Activated T-helper 9 cell treated with anti-CD3 and anti-CD28 coated beads, Interleukin-2, amount 50 U/mL, for 16 hours (primary cell): ENCODE measurements around the gene OXLD1.

ENCODE experiments used
- DNase-seq: peaks from one replicate; pipeline ENCODE4 v3.0.0-alpha.2; 2020; ENCODE audit warnings: low read depth

OXLD1 gene

GRCh38 chr17:81701288-81702071 lies 35.1 kb upstream of the OXLD1 start:
- no peak for DNase-seq

DNA sequence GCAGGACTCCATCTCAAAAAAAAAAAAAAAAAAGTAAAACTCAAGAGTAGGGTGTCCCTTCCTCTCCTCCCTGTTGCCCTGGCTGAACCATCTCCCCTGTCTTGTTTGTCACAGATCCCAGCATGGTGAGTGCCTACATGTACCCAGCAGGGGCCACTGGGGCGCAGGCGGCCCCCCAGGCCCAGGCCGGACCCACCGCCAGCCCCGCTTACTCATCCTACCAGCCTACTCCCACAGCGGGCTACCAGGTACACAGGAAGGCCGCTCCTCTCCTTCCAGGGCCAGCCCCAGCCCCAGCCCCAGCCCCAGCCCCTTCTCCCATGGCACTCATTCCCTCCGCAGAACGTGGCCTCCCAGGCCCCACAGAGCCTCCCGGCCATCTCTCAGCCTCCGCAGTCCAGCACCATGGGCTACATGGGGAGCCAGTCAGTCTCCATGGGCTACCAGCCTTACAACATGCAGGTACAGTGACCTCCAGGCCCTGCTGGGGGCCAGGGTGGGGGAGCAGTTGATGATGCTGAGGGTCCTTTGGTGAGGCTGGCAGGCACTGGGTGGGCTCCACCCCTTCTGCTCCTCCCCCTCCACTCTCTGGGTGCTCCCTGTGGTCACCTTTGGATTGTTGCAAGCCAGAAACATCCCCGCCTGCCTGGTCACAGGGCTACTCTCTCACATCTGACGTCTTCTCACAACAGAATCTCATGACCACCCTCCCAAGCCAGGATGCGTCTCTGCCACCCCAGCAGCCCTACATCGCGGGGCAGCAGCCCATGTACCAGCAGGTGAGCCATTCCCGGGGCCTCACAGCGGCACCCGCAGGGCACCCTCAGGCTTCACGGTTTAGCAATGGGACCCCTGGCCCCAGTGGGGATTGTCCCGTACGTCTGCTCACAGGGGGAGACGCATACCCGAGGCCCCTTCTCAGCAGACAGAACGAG lies 34.2 kb upstream of the OXLD1 start:
- DNase-seq: no peak

- no peak for DNase-seq
These were observed 31.0 kb upstream of the OXLD1 start for GRCh38 chr17:81697261-81698044.

DNA sequence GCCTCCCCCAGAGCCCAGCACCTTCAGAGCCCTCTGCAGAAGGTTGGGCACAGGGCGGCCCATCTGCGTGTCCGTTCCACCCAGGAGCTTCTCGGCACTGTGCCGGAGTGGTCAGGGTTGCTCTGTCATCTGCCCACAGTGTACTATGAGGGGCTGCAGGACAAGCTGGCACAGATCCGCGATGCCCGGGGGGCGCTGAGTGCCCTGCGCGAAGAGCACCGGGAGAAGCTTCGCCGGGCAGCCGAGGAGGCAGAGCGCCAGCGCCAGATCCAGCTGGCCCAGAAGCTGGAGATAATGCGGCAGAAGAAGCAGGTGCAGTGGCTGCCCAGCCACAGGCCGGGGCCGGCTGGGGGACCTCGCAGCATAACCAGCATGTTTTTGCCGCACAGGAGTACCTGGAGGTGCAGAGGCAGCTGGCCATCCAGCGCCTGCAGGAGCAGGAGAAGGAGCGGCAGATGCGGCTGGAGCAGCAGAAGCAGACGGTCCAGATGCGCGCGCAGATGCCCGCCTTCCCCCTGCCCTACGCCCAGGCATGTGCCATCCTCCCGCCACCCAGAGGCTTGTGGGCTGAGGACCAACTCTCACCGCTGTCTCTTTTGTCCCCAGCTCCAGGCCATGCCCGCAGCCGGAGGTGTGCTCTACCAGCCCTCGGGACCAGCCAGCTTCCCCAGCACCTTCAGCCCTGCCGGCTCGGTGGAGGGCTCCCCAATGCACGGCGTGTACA lies 30.0 kb upstream of the OXLD1 start:
- no peak for DNase-seq

DNA sequence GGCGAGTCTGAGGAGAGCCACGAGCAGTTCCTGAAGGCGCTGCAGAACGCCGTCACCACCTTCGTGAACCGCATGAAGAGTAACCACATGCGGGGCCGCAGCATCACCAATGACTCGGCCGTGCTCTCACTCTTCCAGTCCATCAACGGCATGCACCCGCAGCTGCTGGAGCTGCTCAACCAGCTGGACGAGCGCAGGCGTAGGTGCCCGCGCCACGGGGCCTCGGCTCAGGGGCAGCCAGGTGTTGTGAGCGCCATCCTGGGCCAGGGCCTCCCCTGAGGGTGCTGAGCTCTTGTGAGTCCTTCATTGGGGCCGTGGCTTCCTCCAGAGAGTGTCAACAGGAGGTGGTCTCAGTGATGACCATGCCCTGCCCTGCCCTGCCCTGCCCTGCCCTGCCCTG lies 29.4 kb upstream of the OXLD1 start:
- DNase-seq: no peak

DNA sequence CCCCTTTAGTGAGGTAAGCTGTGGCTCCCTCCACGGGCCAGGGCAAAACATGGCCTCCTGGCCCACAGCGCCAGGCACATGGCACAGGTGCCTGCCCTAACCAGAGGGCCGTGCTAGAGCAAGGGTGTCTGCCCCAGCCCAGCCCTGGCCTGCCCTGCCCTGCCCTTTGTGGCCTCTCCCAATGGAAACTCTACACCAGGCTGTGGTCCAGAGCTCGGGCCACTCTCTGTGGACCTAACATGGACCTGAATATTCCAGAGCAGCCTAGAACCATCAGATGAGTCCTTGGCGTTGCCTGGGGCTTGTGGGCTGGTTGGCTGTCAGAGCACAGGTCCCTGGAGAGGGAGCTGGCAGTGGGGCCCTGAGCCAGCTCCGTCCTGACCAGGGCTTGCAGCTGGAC lies 28.8 kb upstream of the OXLD1 start:
- no peak for DNase-seq

- DNase-seq: no peak
These were observed 28.4 kb upstream of the OXLD1 start for GRCh38 chr17:81694810-81695209.

- DNase-seq: no peak
These were observed 27.3 kb upstream of the OXLD1 start for GRCh38 chr17:81693509-81694210.

GRCh38 chr17:81691608-81692007 lies 25.2 kb upstream of the OXLD1 start:
- no peak for DNase-seq

- DNase-seq: no peak
These were observed 24.8 kb upstream of the OXLD1 start for GRCh38 chr17:81691196-81691595.

GRCh38 chr17:81690549-81690948 lies 24.1 kb upstream of the OXLD1 start:
- DNase-seq: no peak

DNA sequence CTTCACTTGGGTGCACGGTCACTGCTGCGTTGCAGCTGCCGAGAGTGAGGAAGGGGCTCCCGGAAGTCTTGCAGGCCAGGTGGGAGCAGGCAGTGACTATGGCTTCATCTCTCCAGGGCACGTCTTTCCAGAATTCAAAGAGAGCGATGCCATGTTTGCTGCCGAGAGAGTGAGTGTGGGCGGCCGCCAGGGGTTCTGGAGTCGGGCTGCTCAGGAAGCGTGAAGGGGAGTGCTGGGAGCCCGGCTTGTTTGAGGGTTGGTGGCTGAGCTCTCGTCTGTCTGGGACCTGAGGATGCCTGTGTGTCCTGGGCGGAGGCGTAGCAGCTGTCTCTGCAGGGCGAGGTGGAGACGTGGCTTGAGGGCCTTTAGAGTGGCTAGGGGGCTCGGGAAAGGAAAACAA lies 23.7 kb upstream of the OXLD1 start:
- no peak for DNase-seq

DNA sequence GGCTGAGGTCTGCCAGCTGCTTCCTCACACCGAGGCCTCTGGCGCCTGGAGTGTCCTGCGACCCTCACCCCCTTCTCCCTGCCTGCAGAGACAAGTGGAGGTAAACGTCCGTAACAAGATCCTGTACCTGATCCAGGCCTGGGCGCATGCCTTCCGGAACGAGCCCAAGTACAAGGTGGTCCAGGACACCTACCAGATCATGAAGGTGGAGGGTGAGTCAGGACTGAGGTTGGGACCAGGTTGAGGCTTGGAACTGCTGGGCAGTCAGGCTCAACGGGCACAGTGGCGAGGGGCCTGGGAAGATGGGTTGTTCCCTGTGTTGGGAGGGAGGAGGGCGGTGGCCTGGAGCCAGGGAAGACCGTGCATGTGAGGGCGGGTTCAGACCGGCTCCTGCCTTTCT lies 22.2 kb upstream of the OXLD1 start:
- DNase-seq: no peak

- DNase-seq: no peak
These were observed 21.6 kb upstream of the OXLD1 start for GRCh38 chr17:81687770-81688541.

DNA sequence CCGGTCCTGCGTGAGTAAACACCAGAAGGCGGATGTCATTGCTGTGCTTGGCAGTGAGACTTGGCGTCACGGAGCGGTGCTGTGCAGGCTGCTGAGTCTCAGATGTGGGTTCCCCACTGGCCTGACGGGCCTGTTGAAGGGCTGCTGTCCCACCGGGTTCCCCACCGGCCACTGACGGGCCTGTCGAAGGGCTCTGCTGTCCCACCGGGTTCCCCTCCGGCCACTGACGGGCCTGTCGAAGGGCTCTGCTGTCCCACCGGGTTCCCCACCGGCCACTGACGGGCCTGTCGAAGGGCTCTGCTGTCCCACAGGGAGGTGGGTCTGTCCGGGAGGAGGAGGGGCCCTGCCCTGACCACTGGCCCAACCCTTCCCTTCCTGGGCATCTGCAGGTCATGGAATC lies 20.2 kb upstream of the OXLD1 start:
- no peak for DNase-seq

GRCh38 chr17:81685108-81685507 lies 18.7 kb upstream of the OXLD1 start:
- no peak for DNase-seq

DNA sequence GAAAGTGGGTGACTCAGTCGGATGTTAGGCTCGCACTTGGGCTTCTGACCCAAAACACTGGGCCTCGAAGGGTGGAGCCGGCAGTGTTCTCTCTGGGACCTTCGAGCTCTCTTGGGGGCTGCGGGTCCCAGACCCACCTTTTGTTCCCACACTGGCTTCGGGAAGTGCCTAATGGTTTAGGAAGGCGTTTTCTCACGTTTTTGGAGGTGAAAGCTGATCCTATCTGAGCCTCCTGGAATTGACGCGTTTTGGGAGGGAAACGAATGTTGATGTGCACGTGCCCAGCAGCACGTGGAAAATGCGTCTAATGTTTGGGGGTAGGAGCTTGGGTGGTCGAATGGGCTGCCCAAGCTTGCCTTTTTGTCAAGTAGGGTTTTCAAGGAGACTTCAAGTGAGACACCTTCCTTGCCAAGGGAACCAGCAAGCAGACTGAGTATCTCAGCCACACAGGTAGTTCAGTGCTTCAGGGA lies 18.1 kb upstream of the OXLD1 start:
- no peak for DNase-seq

GRCh38 chr17:81683584-81684441 lies 17.4 kb upstream of the OXLD1 start, which contains the start of the genes ARL16 and HGS:
Gene ARL16, minus strand, starts transcription at chr17:81683797. Its CDS starts 44 bp downstream, at chr17:81683753.
Gene HGS, plus strand, starts transcription at chr17:81684011. Its CDS starts 56 bp downstream, at chr17:81684067.
- DNase-seq: peak; percentile 96

- DNase-seq: no peak
These were observed 16.8 kb upstream of the OXLD1 start for GRCh38 chr17:81683208-81683583.
